Mammary epithelial cell (primary cell): ENCODE results near the gene SBK1.

Source experiments
- CTCF ChIP-seq, 2 donors: IDR thresholded peaks in 1 of 2; conservative IDR thresholded peaks in 1 of 2; 2 replicates each; pipeline ENCODE4 v1.5.1; 2011 to 2012; ENCODE audit warnings: inconsistent platforms in 2 of 2, low read length in 2 of 2, mild to moderate bottlenecking in 2 of 2, control low read depth in 1 of 2, low read depth in 1 of 2; ENCODE audit not compliant: insufficient read depth in 1 of 2; ENCODE audit errors: extremely low read depth in 1 of 2
- EZH2 ChIP-seq: IDR thresholded peaks from 2 replicates; pipeline ENCODE4 v1.6.1; 2012; ENCODE audit warnings: low read length, inconsistent platforms, borderline replicate concordance

GRCh38 chr16:28313587-28313986 lies 21.3 kb downstream of the SBK1 start:
- TF ChIP-seq CTCF (conservative IDR thresholded peaks at IDR 0.05 in 1 of 2, IDR thresholded peaks at IDR 0.05 in 1 of 2; ENCODE audit: extremely low read depth in 1 of 2, insufficient read depth in 1 of 2, low read depth in 1 of 2, low read length in 2 of 2) (no peak), EZH2 (no peak)
